ENCODE data around the gene KHDC1.
"Not testable (repeated sequence)": the region's sequence is repeated elsewhere in the genome, so short reads cannot be mapped to it uniquely, and the experiment has no call there.

The KHDC1 gene

GRCh38 chr6:73204252-73204651 is 58.7 kb downstream of the KHDC1 start:
- no peak for TF ChIP-seq CTCF (IDR thresholded peaks at IDR 0.05; ENCODE audit: low read depth, low read length)
- Histone ChIP-seq H3K4me3 (ENCODE audit: low read depth, low read length) (no peak overlapping the region), H3K27me3 (ENCODE audit: insufficient read depth, low read depth, severe bottlenecking) (no peaks in the 10 kb centered on the region), H3K36me3 (no peaks in the 10 kb centered on the region), H3K27ac (no peak overlapping the region), H3K9me3 (ENCODE audit: severe bottlenecking) (no peaks in the 10 kb centered on the region)
- DNase-seq: no peak

- no peaks in the 10 kb centered on the region for H3K36me3 ChIP-seq
- no peak for DNase-seq
- TF ChIP-seq CTCF (IDR thresholded peaks at IDR 0.05; ENCODE audit: low read depth, low read length): no peak
These were observed 59.9 kb downstream of the KHDC1 start for GRCh38 chr6:73203098-73203497.

GRCh38 chr6:73200735-73201134 is 62.3 kb downstream of the KHDC1 start:
- H3K4me3 ChIP-seq (ENCODE audit: low read depth, low read length): no peak overlapping the region
- no peaks in the 10 kb centered on the region for H3K9me3 ChIP-seq (ENCODE audit: severe bottlenecking)
- H3K36me3 ChIP-seq: peaks cover 4% of the 10 kb centered on the region; the same call in 1 of the 2 replicates
- no peak overlapping the region for H3K27ac ChIP-seq
- no peak for DNase-seq
- no peak for TF ChIP-seq CTCF (IDR thresholded peaks at IDR 0.05; ENCODE audit: low read depth, low read length)
- H3K27me3 ChIP-seq (ENCODE audit: insufficient read depth, low read depth, severe bottlenecking): no peaks in the 10 kb centered on the region

More at GRCh38 chr6:73203098-73203497, 59.9 kb downstream of the KHDC1 start:
- no peak overlapping the region for H3K27ac ChIP-seq
- H3K9me3 ChIP-seq (ENCODE audit: severe bottlenecking): no peaks in the 10 kb centered on the region
- no peak overlapping the region for H3K4me3 ChIP-seq (ENCODE audit: low read depth, low read length)
- no peaks in the 10 kb centered on the region for H3K27me3 ChIP-seq (ENCODE audit: insufficient read depth, low read depth, severe bottlenecking)

GRCh38 chr6:73200247-73200646 is 62.7 kb downstream of the KHDC1 start:
- DNase-seq: no peak
- peaks cover 7% of the 10 kb centered on the region for H3K36me3 ChIP-seq
- no peak for TF ChIP-seq CTCF (IDR thresholded peaks at IDR 0.05; ENCODE audit: low read depth, low read length)
- H3K27me3 ChIP-seq (ENCODE audit: insufficient read depth, low read depth, severe bottlenecking): no peaks in the 10 kb centered on the region
- H3K9me3 ChIP-seq (ENCODE audit: severe bottlenecking): no peaks in the 10 kb centered on the region
- H3K27ac ChIP-seq: no peak overlapping the region
- no peak overlapping the region for H3K4me3 ChIP-seq (ENCODE audit: low read depth, low read length)

- no peak overlapping the region for H3K4me3 ChIP-seq (ENCODE audit: low read depth, low read length)
- no peak for TF ChIP-seq CTCF (IDR thresholded peaks at IDR 0.05; ENCODE audit: low read depth, low read length)
- no peak overlapping the region for H3K27ac ChIP-seq
- peaks cover 20% of the 10 kb centered on the region for H3K36me3 ChIP-seq
- H3K27me3 ChIP-seq (ENCODE audit: insufficient read depth, low read depth, severe bottlenecking): no peaks in the 10 kb centered on the region
- no peak for DNase-seq
- H3K9me3 ChIP-seq (ENCODE audit: severe bottlenecking): no peaks in the 10 kb centered on the region
These were observed 68.3 kb downstream of the KHDC1 start for GRCh38 chr6:73194744-73195143.

GRCh38 chr6:73193302-73193701 is 69.7 kb downstream of the KHDC1 start:
- DNase-seq; H3K27ac ChIP-seq; H3K27me3 ChIP-seq (ENCODE audit: insufficient read depth, low read depth, severe bottlenecking); H3K9me3 ChIP-seq (ENCODE audit: severe bottlenecking); H3K4me3 ChIP-seq (ENCODE audit: low read depth, low read length): not testable (repeated sequence)
- peaks cover 20% of the 10 kb centered on the region for H3K36me3 ChIP-seq

Data from WERI-Rb-1 (cell line).